Chondrocyte (in vitro differentiated cells): ENCODE results near the gene PRKCA. TPM values are rescaled to one million over a fixed set of nuclear protein-coding genes. Genes with fewer than 3 reads are reported as not detected.

Source experiments
- DNase-seq: peaks from one replicate; pipeline ENCODE4 v3.0.0; 2021; ENCODE audit warnings: mixed read lengths, low spot score
- H3K27ac Mint-ChIP-seq: one replicate; pipeline ENCODE4 v1.8.0; 2021; ENCODE audit warnings: mild to moderate bottlenecking, moderate library complexity, mixed read lengths; ENCODE audit not compliant: unreplicated experiment
- H3K27me3 Mint-ChIP-seq: 2 replicates; pipeline ENCODE4 v1.8.0; 2021; ENCODE audit warnings: low read depth, mixed read lengths
- H3K36me3 Mint-ChIP-seq: 2 replicates; pipeline ENCODE4 v1.8.0; 2021; ENCODE audit warnings: low read depth, mixed read lengths
- H3K4me1 Mint-ChIP-seq: 2 replicates; pipeline ENCODE4 v1.8.0; 2021; ENCODE audit warnings: low read depth, mild to moderate bottlenecking, mixed read lengths
- H3K4me3 Mint-ChIP-seq: one replicate; pipeline ENCODE4 v1.8.0; 2021; ENCODE audit warnings: mild to moderate bottlenecking, moderate library complexity, mixed read lengths; ENCODE audit not compliant: unreplicated experiment
- H3K9me3 Mint-ChIP-seq: 2 replicates; pipeline ENCODE4 v1.8.0; 2021; ENCODE audit warnings: low read depth, mixed read lengths
- CTCF ChIP-seq: fragments of 200-600 bp; sonication (generic); IDR thresholded peaks from 2 replicates; pipeline ENCODE4 v1.5.0; 2021; ENCODE audit warnings: antibody characterized with exemption, mild to moderate bottlenecking, moderate library complexity
- total RNA-seq: library from RNA; stranded (reverse); gene quantifications from 3 replicates; pipeline ENCODE4 v1.2.1, GENCODE V29; 2021

Gene PRKCA
- total RNA-seq, 1 donor from 2014 or later = 51.5 TPM

- Mint-ChIP-seq H3K27me3 (no peaks in the 10 kb centered on the region), H3K4me3 (no peak overlapping the region), H3K9me3 (no peaks in the 10 kb centered on the region), H3K4me1 (peaks cover 32% of the 10 kb centered on the region), H3K27ac (no peak overlapping the region), H3K36me3 (no peaks in the 10 kb centered on the region)
- no peak for DNase-seq
- no peak for TF ChIP-seq CTCF
Observed at GRCh38 chr17:66726371-66726770, 424.0 kb downstream of the PRKCA start.

GRCh38 chr17:66726846-66727245 is 424.4 kb downstream of the PRKCA start:
- H3K9me3 Mint-ChIP-seq = no peaks in the 10 kb centered on the region

GRCh38 chr17:66727634-66728570 is 425.5 kb downstream of the PRKCA start:
- no peaks in the 10 kb centered on the region for H3K9me3 Mint-ChIP-seq
- H3K27ac Mint-ChIP-seq = no peak overlapping the region
- peaks cover 2% of the 10 kb centered on the region for H3K36me3 Mint-ChIP-seq
- peak; percentile 82 for TF ChIP-seq CTCF
- no peak overlapping the region for H3K4me3 Mint-ChIP-seq
- no peaks in the 10 kb centered on the region for H3K27me3 Mint-ChIP-seq
- peaks cover 41% of the 10 kb centered on the region for H3K4me1 Mint-ChIP-seq
- no peak for DNase-seq

More at GRCh38 chr17:66726846-66727245, 424.4 kb downstream of the PRKCA start:
- Mint-ChIP-seq H3K27me3 (no peaks in the 10 kb centered on the region), H3K36me3 (no peaks in the 10 kb centered on the region), H3K27ac (no peak overlapping the region), H3K4me3 (no peak overlapping the region), H3K4me1 (peaks cover 33% of the 10 kb centered on the region)
- no peak for DNase-seq
- no peak for TF ChIP-seq CTCF

GRCh38 chr17:66730461-66730923 is 428.1 kb downstream of the PRKCA start:
- H3K27ac Mint-ChIP-seq = no peak overlapping the region
- H3K4me1 Mint-ChIP-seq = peaks cover 20% of the 10 kb centered on the region
- no peak overlapping the region for H3K4me3 Mint-ChIP-seq
- H3K9me3 Mint-ChIP-seq = no peaks in the 10 kb centered on the region
- TF ChIP-seq CTCF = no peak
- H3K36me3 Mint-ChIP-seq = peaks cover 7% of the 10 kb centered on the region
- no peaks in the 10 kb centered on the region for H3K27me3 Mint-ChIP-seq
- DNase-seq = no peak

GRCh38 chr17:66733759-66734158 is 431.3 kb downstream of the PRKCA start:
- peaks cover 15% of the 10 kb centered on the region for H3K4me1 Mint-ChIP-seq
- peaks cover 15% of the 10 kb centered on the region for H3K36me3 Mint-ChIP-seq
- no peaks in the 10 kb centered on the region for H3K27me3 Mint-ChIP-seq
- DNase-seq = no peak
- TF ChIP-seq CTCF = no peak
- H3K27ac Mint-ChIP-seq = no peak overlapping the region
- no peak overlapping the region for H3K4me3 Mint-ChIP-seq
- H3K9me3 Mint-ChIP-seq = no peaks in the 10 kb centered on the region
